Endothelial cell of umbilical vein (primary cell): Measurements from ENCODE around the gene TENM4. TPM values are rescaled to one million over a fixed set of nuclear protein-coding genes. Genes with fewer than 3 reads are reported as not detected.

Experiments used
- BruUV-seq: library from RNA; stranded (reverse); fragments of 400-500 nt; replicated peaks from 2 replicates; lab custom pipeline; 2021; lab: Mats Ljungman, UMichigan
- CTCF ChIA-PET: fragments of 300-600, 350-600 bp; sonication (Branson Sonifier 250); formaldehyde crosslinking; loops from one replicate; lab custom pipeline; 2021; ENCODE audit warnings: antibody characterized with exemption, inconsistent platforms; lab: Charles Lee
- POLR2A ChIA-PET: fragments of 300-600, 350-600 bp; sonication (Branson Sonifier 250); formaldehyde crosslinking; loops from one replicate; lab custom pipeline; 2021; ENCODE audit warnings: antibody characterized with exemption, inconsistent platforms; lab: Charles Lee
- DNase-seq: peaks from one replicate; pipeline ENCODE4 v3.0.0-alpha.2; 2011; ENCODE audit warnings: low read depth, low spot score
- FAIRE-seq: peaks from 2 replicates; lab custom pipeline; 2011; peaks lifted over from hg19 to GRCh38; lab: Jason Lieb, UNC
- H2AFZ ChIP-seq: 2 replicates; pipeline ENCODE4 v1.6.0; 2012; ENCODE audit warnings: low read depth, low read length, control low read depth, inconsistent platforms
- H3K27ac ChIP-seq: 2 replicates; pipeline ENCODE4 v1.5.1; 2011; ENCODE audit warnings: low read depth, mild to moderate bottlenecking, control low read depth, low read length, moderate library complexity; ENCODE audit not compliant: insufficient read depth
- H3K27me3 ChIP-seq, 2 experiments: 2 replicates each; pipeline versions ENCODE4 v1.6.0 to v1.6.1; 2011; ENCODE audit warnings: low read length in 2 of 2, mixed read lengths in 1 of 2; ENCODE audit not compliant: control insufficient read depth in 2 of 2, insufficient read depth in 2 of 2
- H3K36me3 ChIP-seq, 2 experiments: 2 replicates in 1 of 2; 3 replicates in 1 of 2; pipeline ENCODE4 v1.5.1; 2011; ENCODE audit warnings: low read length in 2 of 2, mild to moderate bottlenecking in 1 of 2, moderate library complexity in 1 of 2; ENCODE audit not compliant: control insufficient read depth in 2 of 2, insufficient read depth in 2 of 2; ENCODE audit errors: extremely low read depth in 1 of 2
- H3K4me1 ChIP-seq: 3 replicates; pipeline ENCODE4 v1.5.1; 2011; ENCODE audit warnings: mild to moderate bottlenecking, low read length; ENCODE audit not compliant: control insufficient read depth, insufficient read depth; ENCODE audit errors: extremely low read depth
- H3K4me2 ChIP-seq: 2 replicates; pipeline ENCODE4 v1.6.1; 2011; ENCODE audit warnings: low read length, control low read depth, mixed read lengths; ENCODE audit not compliant: insufficient read depth
- H3K4me3 ChIP-seq, 3 experiments: fragments of 200-600 bp in 1 of 3; sonication (generic), shearing (Covaris generic) in 1 of 3; replicated peaks in 1 of 3; 2 replicates each; pipeline ENCODE4 v1.5.1; 2011 to 2016; ENCODE audit warnings: control low read depth in 3 of 3, low read length in 3 of 3, mild to moderate bottlenecking in 2 of 3, inconsistent platforms in 1 of 3, low read depth in 1 of 3, moderate library complexity in 1 of 3; ENCODE audit not compliant: insufficient read depth in 1 of 3
- H3K79me2 ChIP-seq: 2 replicates; pipeline ENCODE4 v1.6.0; 2012; ENCODE audit warnings: low read length, inconsistent platforms; ENCODE audit not compliant: control insufficient read depth, insufficient read depth
- H3K9ac ChIP-seq: replicated peaks from 2 replicates; pipeline ENCODE3; 2011; ENCODE audit warnings: low read length, control low read depth; ENCODE audit not compliant: insufficient read depth; ENCODE audit errors: extremely low read depth
- H3K9me1 ChIP-seq: replicated peaks from 3 replicates; pipeline ENCODE4 v1.6.0; 2011; ENCODE audit warnings: mild to moderate bottlenecking, low read length; ENCODE audit not compliant: control insufficient read depth, insufficient read depth; ENCODE audit errors: extremely low read depth
- H3K9me3 ChIP-seq: replicated peaks from 2 replicates; pipeline ENCODE4 v1.5.1; 2012; ENCODE audit warnings: low read length, inconsistent platforms; ENCODE audit not compliant: control insufficient read depth, insufficient read depth
- H4K20me1 ChIP-seq: replicated peaks from 2 replicates; pipeline ENCODE3; 2011; ENCODE audit warnings: mild to moderate bottlenecking, low read length; ENCODE audit not compliant: control insufficient read depth, insufficient read depth; ENCODE audit errors: extremely low read depth
- CTCF ChIP-seq, 2 donors: IDR thresholded peaks; 1 replicate in 1 of 2; 2 replicates in 1 of 2; pipeline ENCODE4 v1.5.1; 2011; ENCODE audit warnings: low read length in 2 of 2, mild to moderate bottlenecking in 2 of 2, moderate library complexity in 2 of 2, control low read depth in 1 of 2, inconsistent platforms in 1 of 2, low read depth in 1 of 2; ENCODE audit not compliant: insufficient read depth in 1 of 2; ENCODE audit errors: extremely low read depth in 1 of 2
- EZH2 ChIP-seq: IDR thresholded peaks from 2 replicates; pipeline ENCODE4 v1.6.1; 2012; ENCODE audit warnings: borderline replicate concordance, low read depth, mild to moderate bottlenecking, moderate library complexity, low read length, inconsistent platforms; ENCODE audit not compliant: severe bottlenecking
- FOS ChIP-seq: IDR thresholded peaks from 2 replicates; pipeline ENCODE4 v1.6.1; 2011; ENCODE audit warnings: mild to moderate bottlenecking, low read length, moderate library complexity, borderline replicate concordance; ENCODE audit not compliant: insufficient read depth
- GATA2 ChIP-seq: IDR thresholded peaks from 2 replicates; pipeline ENCODE4 v1.7.0; 2011; ENCODE audit warnings: low read depth, mild to moderate bottlenecking, moderate library complexity, mixed read lengths, low read length; ENCODE audit not compliant: insufficient read length, insufficient read depth
- JUN ChIP-seq: IDR thresholded peaks from 2 replicates; pipeline ENCODE4 v1.6.1; 2011; ENCODE audit warnings: borderline replicate concordance, low read depth; ENCODE audit not compliant: insufficient read length, insufficient read depth
- MAX ChIP-seq: IDR thresholded peaks from 2 replicates; pipeline ENCODE4 v1.6.1; 2011; ENCODE audit not compliant: insufficient read depth, insufficient read length
- MYC ChIP-seq: IDR thresholded peaks from one replicate; pipeline ENCODE4 v1.6.1; 2011; ENCODE audit warnings: mild to moderate bottlenecking, low read depth, low read length
- POLR2A ChIP-seq: IDR thresholded peaks from 2 replicates; pipeline ENCODE4 v1.6.1; 2012; ENCODE audit warnings: low read depth, mild to moderate bottlenecking, control low read depth, low read length
- POLR2AphosphoS5 ChIP-seq: IDR thresholded peaks from 2 replicates; pipeline ENCODE4 v1.6.1; 2012; ENCODE audit warnings: low read depth, mild to moderate bottlenecking, control low read depth, low read length, moderate library complexity; ENCODE audit not compliant: insufficient read depth
- dilution Hi-C: fragments of 300-500 bp; cut with MboI; formaldehyde crosslinking; loops from one replicate; pipeline ENCODE4 v1.15.0; 2019; ENCODE audit warnings: low sequenced_read_pairs; ENCODE audit not compliant: extremely low pct_ligation_motif_present
- intact Hi-C: fragments of 100-400 bp; cut with micrococcal nuclease; formaldehyde crosslinking; loops from one replicate; pipeline ENCODE4 v1.10.0; 2022
- polyA plus RNA-seq, 4 experiments: library from polyadenylated mRNA; depleted of rRNA in 3 of 4; stranded (reverse) in 3 of 4; unstranded in 1 of 4; fragments of >200 nt; gene quantifications; 2 replicates each; pipeline versions ENCODE4 v1.2.1 to v1.2.3, GENCODE V29; 2011 to 2012; ENCODE audit warnings: missing spikeins in 1 of 4
- total RNA-seq: library from RNA; stranded (reverse); gene quantifications from 2 replicates; pipeline ENCODE4 v1.2.3, GENCODE V29; 2021

TENM4 gene
- total and polyA plus RNA-seq, 2 donors (not counting 3 experiments of a cell fraction or from before 2014, with no cell fraction given): 0.06 to 0.27 TPM

DNA sequence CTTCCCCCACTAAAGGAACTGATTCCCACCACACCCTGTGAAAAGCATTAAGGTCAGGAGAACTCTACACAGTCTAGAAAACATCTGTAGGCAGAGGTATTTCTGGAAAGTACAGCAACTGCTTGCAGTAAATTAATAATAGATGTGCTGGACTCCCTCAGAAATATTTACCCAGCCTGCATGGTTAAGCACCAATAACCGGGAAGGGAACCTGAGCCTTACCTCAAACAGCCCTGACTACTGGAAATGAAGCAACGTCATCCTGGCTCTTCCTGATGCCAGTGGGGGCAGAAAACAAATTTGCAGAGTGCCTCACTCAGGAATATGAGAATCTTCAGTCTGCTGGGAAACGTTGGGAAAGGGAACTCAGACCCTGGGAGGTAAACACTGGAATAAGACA is 318.1 kb downstream of the TENM4 start:
- Histone ChIP-seq H3K4me1 (no peaks in the 10 kb centered on the region), H4K20me1 (no peaks in the 10 kb centered on the region), H3K9me3 (no peaks in the 10 kb centered on the region), H3K9ac (no peak overlapping the region), H3K27me3 (no peaks in the 10 kb centered on the region), H2AFZ (no peak overlapping the region), H3K36me3 (no peaks in the 10 kb centered on the region), H3K4me2 (no peak overlapping the region), H3K79me2 (no peaks in the 10 kb centered on the region), H3K9me1 (no peaks in the 10 kb centered on the region), H3K4me3 (no peak overlapping the region), H3K27ac (no peak overlapping the region)
- intact Hi-C loops (no loop called here), dilution Hi-C loops (no loop called here)
- BruUV-seq: no TSS peak
- ChIA-PET POLR2A (no interaction called here), CTCF (no interaction called here)
- FAIRE-seq (no peak), DNase-seq (no peak)
- TF ChIP-seq GATA2: no peak
- TF ChIP-seq JUN: no peak
- no peak for TF ChIP-seq CTCF (IDR thresholded peaks at IDR 0.05; ENCODE audit: extremely low read depth in 1 of 2, insufficient read depth in 1 of 2, low read depth in 1 of 2, low read length in 2 of 2)
- no peak for TF ChIP-seq MYC
- no peak for TF ChIP-seq POLR2A
- no peak for TF ChIP-seq POLR2AphosphoS5
- TF ChIP-seq EZH2: no peak
- no peak for TF ChIP-seq MAX
- TF ChIP-seq FOS: no peak
